Smooth muscle cell (in vitro differentiated cells): ENCODE data around the gene ACSF2. TPM values are rescaled to one million over a fixed set of nuclear protein-coding genes. Genes with fewer than 3 reads are reported as not detected.

ENCODE experiments used
- DNase-seq: peaks from one replicate; lab custom pipeline; 2025; ENCODE audit not compliant: unreplicated experiment; lab: John Stamatoyannopoulos, UW
- H2AFZ ChIP-seq: fragments of 200-600 bp; sonication (generic); 2 replicates; pipeline ENCODE4 v1.6.0; 2016; ENCODE audit warnings: antibody characterized with exemption, low read depth, mild to moderate bottlenecking
- H3F3A ChIP-seq: fragments of 200-600 bp; sonication (generic); 2 replicates; pipeline ENCODE4 v1.6.0; 2017; ENCODE audit warnings: antibody characterized with exemption, low read depth
- H3K27ac ChIP-seq: fragments of 200-600 bp; sonication (generic); 2 replicates; pipeline ENCODE4 v1.5.1; 2016; ENCODE audit warnings: low read depth, mild to moderate bottlenecking
- H3K27me3 ChIP-seq: fragments of 200-600 bp; sonication (generic); 2 replicates; pipeline ENCODE4 v1.6.1; 2016; ENCODE audit warnings: low read depth, mild to moderate bottlenecking
- H3K36me3 ChIP-seq: fragments of 200-600 bp; sonication (generic); 2 replicates; pipeline ENCODE4 v1.5.1; 2016; ENCODE audit warnings: low read depth
- H3K4me1 ChIP-seq: fragments of 200-600 bp; sonication (generic); 2 replicates; pipeline ENCODE4 v1.5.1; 2016; ENCODE audit warnings: low read depth
- H3K4me2 ChIP-seq: fragments of 200-600 bp; sonication (generic); 2 replicates; pipeline ENCODE4 v1.6.0; 2016; ENCODE audit warnings: mild to moderate bottlenecking
- H3K4me3 ChIP-seq: fragments of 200-600 bp; sonication (generic); 2 replicates; pipeline ENCODE4 v1.5.1; 2016; ENCODE audit warnings: mild to moderate bottlenecking
- H3K79me2 ChIP-seq: fragments of 200-600 bp; sonication (generic); 2 replicates; pipeline ENCODE4 v1.6.0; 2016; ENCODE audit warnings: low read depth, mild to moderate bottlenecking
- H3K9ac ChIP-seq: fragments of 200-600 bp; sonication (generic); 2 replicates; pipeline ENCODE4 v1.6.0; 2016; ENCODE audit warnings: low read depth
- H3K9me3 ChIP-seq: fragments of 200-600 bp; sonication (generic); replicated peaks from 2 replicates; pipeline ENCODE4 v1.5.1; 2016; ENCODE audit warnings: low read depth
- H4K20me1 ChIP-seq: fragments of 200-600 bp; sonication (generic); 2 replicates; pipeline ENCODE4 v1.6.0; 2016; ENCODE audit warnings: low read depth
- CTCF ChIP-seq: fragments of 200-600 bp; sonication (generic); IDR thresholded peaks from 2 replicates; pipeline ENCODE4 v1.5.1; 2017; ENCODE audit warnings: borderline replicate concordance, mild to moderate bottlenecking, antibody characterized with exemption; ENCODE audit not compliant: insufficient read depth, poor library complexity, severe bottlenecking
- WGBS: methylation state at CpG from one replicate; pipeline ENCODE4 v1.1.7; 2016; ENCODE audit warnings: low lambda C conversion rate; 5-methylcytosine and 5-hydroxymethylcytosine counted together
- polyA plus RNA-seq: library from polyadenylated mRNA; unstranded; fragments of >200 nt; fragmentation: Nextera tagmentation; extraction: Ambion mirVana; gene quantifications from 2 replicates; pipeline ENCODE4 v1.2.1, GENCODE V29; 2016
- total RNA-seq: library from RNA; depleted of rRNA; stranded (reverse); fragments of >200 nt; gene quantifications from 2 replicates; pipeline ENCODE4 v1.2.3, GENCODE V29; 2014

Gene ACSF2
- total and polyA plus RNA-seq, 2 experiments from 2014 or later, result 13.7 to 16.8 TPM

- WGBS, result 89% methylated on average over 7 of the region's 7 CpGs
- no peak overlapping the region for H2AFZ ChIP-seq
- no peak for TF ChIP-seq CTCF
- no peaks in the 10 kb centered on the region for H3K4me1 ChIP-seq
- no peaks in the 10 kb centered on the region for H3K36me3 ChIP-seq
- H3K4me2 ChIP-seq, result no peak overlapping the region
- no peaks in the 10 kb centered on the region for H3K9me3 ChIP-seq
- no peaks in the 10 kb centered on the region for H3F3A ChIP-seq
- H4K20me1 ChIP-seq, result peaks cover 11% of the 10 kb centered on the region
- H3K27me3 ChIP-seq, result no peaks in the 10 kb centered on the region
- H3K9ac ChIP-seq, result no peak overlapping the region
- no peak for DNase-seq
- H3K27ac ChIP-seq, result no peak overlapping the region
- H3K4me3 ChIP-seq, result no peak overlapping the region
- H3K79me2 ChIP-seq, result peaks cover 4% of the 10 kb centered on the region
Observed at GRCh38 chr17:50451943-50452629, 26.1 kb downstream of the ACSF2 start.

GRCh38 chr17:50452630-50453300 lies 26.7 kb downstream of the ACSF2 start:
- Histone ChIP-seq H3K9me3 (no peaks in the 10 kb centered on the region), H3K27me3 (no peaks in the 10 kb centered on the region), H3K9ac (no peak overlapping the region), H3K27ac (no peak overlapping the region), H3K4me1 (no peaks in the 10 kb centered on the region), H3K36me3 (no peaks in the 10 kb centered on the region), H3K4me2 (no peak overlapping the region), H3F3A (no peaks in the 10 kb centered on the region), H2AFZ (no peak overlapping the region), H4K20me1 (peaks cover 14% of the 10 kb centered on the region), H3K4me3 (no peak overlapping the region), H3K79me2 (peaks cover 4% of the 10 kb centered on the region)
- no peak for DNase-seq
- WGBS, result 87% methylated on average over 10 of the region's 10 CpGs
- TF ChIP-seq CTCF, result no peak

- Histone ChIP-seq H3K4me1 (no peaks in the 10 kb centered on the region), H3K4me3 (no peak overlapping the region), H3K79me2 (peaks cover 4% of the 10 kb centered on the region), H3K9me3 (no peaks in the 10 kb centered on the region), H3K9ac (no peak overlapping the region), H3K36me3 (no peaks in the 10 kb centered on the region), H3K27ac (no peak overlapping the region), H3F3A (no peaks in the 10 kb centered on the region), H4K20me1 (peaks cover 20% of the 10 kb centered on the region), H2AFZ (no peak overlapping the region), H3K27me3 (no peaks in the 10 kb centered on the region), H3K4me2 (no peak overlapping the region)
- 85% methylated on average over 3 of the region's 3 CpGs for WGBS
- TF ChIP-seq CTCF, result no peak
- DNase-seq, result no peak
Observed at GRCh38 chr17:50453901-50454300, 27.9 kb downstream of the ACSF2 start.
